WTC11 (cell line): Measurements from ENCODE around the gene ARMC8. TPM values are rescaled to one million over a fixed set of nuclear protein-coding genes. Genes with fewer than 3 reads are reported as not detected.

Experiments
- ATAC-seq: fragments of 200-7000 bp; cut with Tn5 transposase; 2 replicates; pipeline ENCODE4 v1.10.0; 2021; ENCODE audit warnings: mild to moderate bottlenecking, moderate library complexity
- CTCF ChIA-PET: fragments of 300-600 bp; sonication (Branson Sonifier 250); formaldehyde crosslinking; loops from one replicate; lab custom pipeline; 2021; ENCODE audit warnings: antibody characterized with exemption; lab: Charles Lee
- POLR2A ChIA-PET: fragments of 350-600 bp; sonication (Branson Sonifier 250); formaldehyde crosslinking; loops from one replicate; lab custom pipeline; 2021; ENCODE audit warnings: antibody characterized with exemption; lab: Charles Lee
- DNase-seq: peaks from one replicate; pipeline ENCODE4 v3.0.0; 2021; ENCODE audit warnings: low spot score
- H3K27ac Mint-ChIP-seq: 2 replicates; pipeline ENCODE4 v1.8.0; 2021; ENCODE audit warnings: mixed read lengths
- H3K27me3 Mint-ChIP-seq: 2 replicates; pipeline ENCODE4 v1.8.0; 2021; ENCODE audit warnings: low read depth, mild to moderate bottlenecking, moderate library complexity, mixed read lengths
- H3K36me3 Mint-ChIP-seq: 2 replicates; pipeline ENCODE4 v1.8.0; 2021; ENCODE audit warnings: mixed read lengths
- H3K4me1 Mint-ChIP-seq: 2 replicates; pipeline ENCODE4 v1.8.0; 2022; ENCODE audit warnings: mixed read lengths
- H3K4me3 Mint-ChIP-seq: 2 replicates; pipeline ENCODE4 v1.8.0; 2021; ENCODE audit warnings: mild to moderate bottlenecking, moderate library complexity, mixed read lengths
- H3K9me3 Mint-ChIP-seq: 2 replicates; pipeline ENCODE4 v1.8.0; 2021; ENCODE audit warnings: mixed read lengths
- ATF1 ChIP-seq: sonication (generic); formaldehyde crosslinking; IDR thresholded peaks from 2 replicates; pipeline ENCODE4 v1.8.1; 2023; ENCODE audit warnings: mild to moderate bottlenecking, moderate library complexity, missing genetic modification reagents
- ATF2 ChIP-seq: sonication (generic); formaldehyde crosslinking; IDR thresholded peaks from 2 replicates; pipeline ENCODE4 v1.8.1; 2022; ENCODE audit warnings: low read depth, missing genetic modification reagents, borderline replicate concordance
- CREB1 ChIP-seq: sonication (generic); formaldehyde crosslinking; IDR thresholded peaks from 2 replicates; pipeline ENCODE4 v1.8.0; 2023; ENCODE audit warnings: mild to moderate bottlenecking, missing genetic modification reagents
- E2F1 ChIP-seq: sonication (generic); formaldehyde crosslinking; IDR thresholded peaks from 2 replicates; pipeline ENCODE4 v1.8.0; 2022; ENCODE audit warnings: mild to moderate bottlenecking, missing genetic modification reagents
- ELF4 ChIP-seq: sonication (generic); formaldehyde crosslinking; IDR thresholded peaks from 2 replicates; pipeline ENCODE4 v1.8.1; 2022; ENCODE audit warnings: low read depth, mild to moderate bottlenecking, moderate library complexity, missing genetic modification reagents
- EMX1 ChIP-seq: fragments of 250-450 bp; sonication (Bioruptor Pico); IDR thresholded peaks from 2 replicates; pipeline ENCODE4 v1.8.0; 2021; ENCODE audit warnings: mild to moderate bottlenecking
- ESRRA ChIP-seq: sonication (generic); formaldehyde crosslinking; IDR thresholded peaks from 2 replicates; pipeline ENCODE4 v1.8.1; 2022; ENCODE audit warnings: mild to moderate bottlenecking, missing genetic modification reagents, borderline replicate concordance
- FOXP4 ChIP-seq: sonication (generic); formaldehyde crosslinking; IDR thresholded peaks from 2 replicates; pipeline ENCODE4 v1.8.0; 2022; ENCODE audit warnings: mild to moderate bottlenecking, missing genetic modification reagents
- MYBL2 ChIP-seq: sonication (generic); formaldehyde crosslinking; IDR thresholded peaks from 2 replicates; pipeline ENCODE4 v1.8.1; 2023; ENCODE audit warnings: mild to moderate bottlenecking, moderate library complexity, missing genetic modification reagents
- NFATC4 ChIP-seq: fragments of 250-450 bp; sonication (Bioruptor Pico); IDR thresholded peaks from 2 replicates; pipeline ENCODE4 v1.9.0; 2021; ENCODE audit warnings: mild to moderate bottlenecking
- NFYB ChIP-seq: sonication (generic); formaldehyde crosslinking; conservative IDR thresholded peaks from 2 replicates; pipeline ENCODE4 v1.8.0; 2022; ENCODE audit warnings: low read depth, missing genetic modification reagents
- NR3C1 ChIP-seq: sonication (generic); formaldehyde crosslinking; conservative IDR thresholded peaks from 2 replicates; pipeline ENCODE4 v1.8.1; 2023; ENCODE audit warnings: low read depth, mild to moderate bottlenecking, missing genetic modification reagents
- PRDM15 ChIP-seq: sonication (generic); formaldehyde crosslinking; IDR thresholded peaks from 2 replicates; pipeline ENCODE4 v1.8.0; 2022; ENCODE audit warnings: missing genetic modification reagents
- PRRX2 ChIP-seq: fragments of 250-450 bp; sonication (Bioruptor Pico); IDR thresholded peaks from 2 replicates; pipeline ENCODE4 v1.8.0; 2021; ENCODE audit warnings: mild to moderate bottlenecking
- RORB ChIP-seq: fragments of 250-450 bp; sonication (Bioruptor Pico); IDR thresholded peaks from 2 replicates; pipeline ENCODE4 v1.9.0; 2021; ENCODE audit warnings: mild to moderate bottlenecking
- SMAD3 ChIP-seq: sonication (generic); formaldehyde crosslinking; IDR thresholded peaks from 2 replicates; pipeline ENCODE4 v1.8.0; 2022; ENCODE audit warnings: missing genetic modification reagents, mild to moderate bottlenecking, borderline replicate concordance
- SOX15 ChIP-seq: fragments of 250-450 bp; sonication (Bioruptor Pico); IDR thresholded peaks from 2 replicates; pipeline ENCODE4 v1.9.0; 2021; ENCODE audit warnings: mild to moderate bottlenecking
- TEAD4 ChIP-seq: sonication (generic); formaldehyde crosslinking; IDR thresholded peaks from 2 replicates; pipeline ENCODE4 v1.8.0; 2022; ENCODE audit warnings: mild to moderate bottlenecking, missing genetic modification reagents
- USF2 ChIP-seq: sonication (generic); formaldehyde crosslinking; IDR thresholded peaks from 2 replicates; pipeline ENCODE4 v1.8.1; 2023; ENCODE audit warnings: mild to moderate bottlenecking, missing genetic modification reagents, moderate library complexity
- ZNF396 ChIP-seq: fragments of 250-450 bp; sonication (Bioruptor Pico); IDR thresholded peaks from 2 replicates; pipeline ENCODE4 v1.8.0; 2021; ENCODE audit warnings: mild to moderate bottlenecking, moderate library complexity, borderline replicate concordance
- ZNF423 ChIP-seq: fragments of 250-450 bp; sonication (Bioruptor Pico); IDR thresholded peaks from 2 replicates; pipeline ENCODE4 v2.1.2; 2022; ENCODE audit warnings: mild to moderate bottlenecking, moderate library complexity
- ZNF671 ChIP-seq: fragments of 250-450 bp; sonication (Bioruptor Pico); IDR thresholded peaks from 2 replicates; pipeline ENCODE4 v1.8.0; 2021; ENCODE audit warnings: mild to moderate bottlenecking
- total RNA-seq: library from RNA; stranded (reverse); gene quantifications from 3 replicates; pipeline ENCODE4 v1.2.3, GENCODE V29; 2021

The ARMC8 gene
- total RNA-seq, 1 experiment from 2014 or later, result 44.9 TPM

- H3K36me3 Mint-ChIP-seq, result peaks cover 7% of the 10 kb centered on the region; the same call in 1 of the 2 replicates
- ChIA-PET CTCF (no interaction called here), POLR2A (no interaction called here)
- DNase-seq, result no peak
- no peaks in the 10 kb centered on the region for H3K9me3 Mint-ChIP-seq
- no peak overlapping the region for H3K4me3 Mint-ChIP-seq
- no peak for ATAC-seq
- H3K27ac Mint-ChIP-seq, result no peak overlapping the region
- TF ChIP-seq ZNF671 (no peak), SMAD3 (CRISPR knock-in tag) (no peak), ZNF396 (CRISPR knock-in tag) (no peak)
- H3K27me3 Mint-ChIP-seq, result no peaks in the 10 kb centered on the region
- no peaks in the 10 kb centered on the region for H3K4me1 Mint-ChIP-seq
Measured at GRCh38 chr3:138265745-138266144, 78.6 kb downstream of the ARMC8 start.

- Mint-ChIP-seq H3K4me3 (no peak overlapping the region), H3K4me1 (no peaks in the 10 kb centered on the region), H3K9me3 (no peaks in the 10 kb centered on the region), H3K27ac (no peak overlapping the region), H3K27me3 (no peaks in the 10 kb centered on the region), H3K36me3 (peaks cover 14% of the 10 kb centered on the region)
- ATAC-seq (no peak), DNase-seq (no peak)
- ChIA-PET POLR2A (no interaction called here), CTCF (no interaction called here)
- TF ChIP-seq ZNF423 (CRISPR knock-in tag) (no peak), MYBL2 (CRISPR knock-in tag) (no peak), ELF4 (no peak), E2F1 (CRISPR knock-in tag) (no peak), SMAD3 (CRISPR knock-in tag) (no peak), RORB (CRISPR knock-in tag) (no peak), TEAD4 (no peak)
Measured at GRCh38 chr3:138267083-138267482, 80.0 kb downstream of the ARMC8 start.

- H3K36me3 Mint-ChIP-seq, result peaks cover 35% of the 10 kb centered on the region
- no peak overlapping the region for H3K4me3 Mint-ChIP-seq
- ATAC-seq, result no peak
- H3K4me1 Mint-ChIP-seq, result no peaks in the 10 kb centered on the region
- CTCF ChIA-PET, result no interaction called here
- TF ChIP-seq FOXP4 (CRISPR knock-in tag), result no peak
- no peak for TF ChIP-seq ESRRA (CRISPR knock-in tag)
- no peak for TF ChIP-seq PRDM15
- H3K27me3 Mint-ChIP-seq, result no peaks in the 10 kb centered on the region
- POLR2A ChIA-PET, result no interaction called here
- DNase-seq, result no peak
- no peak overlapping the region for H3K27ac Mint-ChIP-seq
- no peaks in the 10 kb centered on the region for H3K9me3 Mint-ChIP-seq
Measured at GRCh38 chr3:138270245-138270644, 83.1 kb downstream of the ARMC8 start.

- peaks cover 41% of the 10 kb centered on the region for H3K36me3 Mint-ChIP-seq
- no peak overlapping the region for H3K4me3 Mint-ChIP-seq
- H3K4me1 Mint-ChIP-seq, result no peaks in the 10 kb centered on the region
- DNase-seq (no peak), ATAC-seq (no peak)
- H3K27me3 Mint-ChIP-seq, result no peaks in the 10 kb centered on the region
- CTCF ChIA-PET, result interaction anchor here (0.8 kb wide), 1 partner anchor 178 kb away, joined by 3 read pairs; no protein-coding TSS in a partner anchor
- no peaks in the 10 kb centered on the region for H3K9me3 Mint-ChIP-seq
- POLR2A ChIA-PET, result no interaction called here
- 0 out of 2 replicates have a peak overlapping the region, but pooled peaks have one; percentile 15 for H3K27ac Mint-ChIP-seq
- TF ChIP-seq PRRX2 (CRISPR knock-in tag) (no peak), ATF2 (CRISPR knock-in tag) (no peak), MYBL2 (CRISPR knock-in tag) (no peak), ATF1 (CRISPR knock-in tag) (no peak), ZNF671 (no peak), NFYB (no peak), SOX15 (CRISPR knock-in tag) (no peak), NFATC4 (CRISPR knock-in tag) (no peak), NR3C1 (CRISPR knock-in tag) (no peak), CREB1 (CRISPR knock-in tag) (no peak), EMX1 (CRISPR knock-in tag) (no peak), USF2 (CRISPR knock-in tag) (no peak)
Measured at GRCh38 chr3:138271189-138271794, 84.2 kb downstream of the ARMC8 start.
